Activated CD8-positive, alpha-beta T cell treated with anti-CD3 and anti-CD28 coated beads, Interleukin-2, amount 10 ng/mL, durations not matched to agents 7 days and 5 days (primary cell): Measurements from ENCODE around the gene SLC9B2. TPM values are rescaled to one million over a fixed set of nuclear protein-coding genes. Genes with fewer than 3 reads are reported as not detected.
"Not testable (repeated sequence)": the region's sequence is repeated elsewhere in the genome, so short reads cannot be mapped to it uniquely, and the experiment has no call there.

Experiments
- ATAC-seq: fragments of 150-1000 bp; cut with Tn5 transposase; one replicate; pipeline ENCODE4 v1.10.0; 2021; ENCODE audit warnings: moderate library complexity
- CTCF ChIA-PET: fragments of 350-600 bp; sonication (Branson Sonifier 250); formaldehyde crosslinking; loops from one replicate; lab custom pipeline; 2021; ENCODE audit warnings: antibody characterized with exemption; lab: Charles Lee
- POLR2A ChIA-PET: fragments of 350-600 bp; sonication (Branson Sonifier 250); formaldehyde crosslinking; loops from one replicate; lab custom pipeline; 2021; ENCODE audit warnings: antibody characterized with exemption; lab: Charles Lee
- DNase-seq: peaks from one replicate; pipeline ENCODE4 v3.0.0-alpha.2; 2020
- H3K27ac Mint-ChIP-seq: one replicate; pipeline ENCODE4 v1.8.0; 2021; ENCODE audit warnings: mild to moderate bottlenecking, mixed read lengths
- H3K27me3 Mint-ChIP-seq: one replicate; pipeline ENCODE4 v1.8.0; 2021; ENCODE audit warnings: low read depth, mixed read lengths
- H3K36me3 Mint-ChIP-seq: one replicate; pipeline ENCODE4 v1.8.0; 2021; ENCODE audit warnings: low read depth, mixed read lengths
- H3K4me1 Mint-ChIP-seq: one replicate; pipeline ENCODE4 v1.8.0; 2021; ENCODE audit warnings: low read depth, mixed read lengths
- H3K4me3 Mint-ChIP-seq: one replicate; pipeline ENCODE4 v1.8.0; 2021; ENCODE audit warnings: mild to moderate bottlenecking, mixed read lengths
- H3K9me3 Mint-ChIP-seq: one replicate; pipeline ENCODE4 v1.8.0; 2022; ENCODE audit warnings: mixed read lengths; ENCODE audit not compliant: insufficient read depth
- total RNA-seq, 2 experiments: library from RNA; stranded (reverse); gene quantifications; one replicate each; pipeline ENCODE4 v1.2.3, GENCODE V29; 2021

Gene SLC9B2
- total RNA-seq, 2 experiments from 2014 or later: 19.1 to 21.9 TPM

DNA sequence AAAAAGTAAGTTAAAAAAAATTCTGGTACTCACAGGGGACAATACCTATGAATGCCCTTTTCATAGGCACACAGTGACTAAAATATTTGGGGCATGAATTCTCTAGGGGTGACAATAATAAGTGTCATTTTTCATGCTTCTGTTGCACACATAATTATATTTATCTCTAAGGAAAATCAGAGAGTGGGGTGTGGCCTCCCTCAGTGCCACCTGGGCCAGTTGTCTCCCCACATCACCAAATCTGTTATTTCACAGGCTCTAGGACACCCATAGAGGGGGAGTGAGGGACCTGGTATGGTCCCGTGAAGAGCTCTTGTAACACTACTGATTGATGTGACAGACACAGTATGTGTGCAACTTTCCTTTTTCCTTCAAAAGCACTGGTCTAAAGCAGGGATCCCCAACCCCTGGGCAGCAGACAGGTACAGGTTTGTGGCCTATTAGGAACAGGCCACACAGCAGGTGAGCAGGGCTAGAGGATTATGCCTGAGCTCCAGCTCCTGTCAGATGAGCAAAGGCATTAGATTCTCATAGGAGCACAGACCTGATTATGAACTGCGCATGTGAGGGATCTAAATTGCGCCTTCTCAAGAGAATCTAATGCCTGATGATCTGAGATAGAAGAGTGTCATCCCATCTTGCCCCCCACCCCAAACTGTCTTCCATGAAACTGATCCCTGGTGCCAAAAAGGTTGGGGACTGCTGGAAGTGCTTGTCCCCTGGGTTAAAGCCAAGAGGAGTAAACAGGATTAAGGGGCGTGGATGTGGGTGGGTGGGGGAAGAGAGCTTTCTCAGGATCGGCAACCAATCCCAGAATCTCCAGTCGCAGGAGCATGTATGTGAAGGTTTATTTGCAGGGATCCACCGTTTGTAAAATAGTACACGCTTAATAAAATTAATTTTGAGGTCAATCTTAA lies 57.9 kb downstream of the SLC9B2 start:
- peak overlapping the region; percentile 84 for H3K4me3 Mint-ChIP-seq
- ATAC-seq (no peak), DNase-seq (no peak)
- H3K27me3 Mint-ChIP-seq: no peaks in the 10 kb centered on the region
- H3K27ac Mint-ChIP-seq: peak overlapping the region; percentile 96
- CTCF ChIA-PET: interaction anchor here (0.8 to 4.1 kb wide), 6 partner anchors 10 to 588 kb away, joined by 3 to 28 read pairs (median 6); no protein-coding TSS in a partner anchor
- H3K4me1 Mint-ChIP-seq: peaks cover 19% of the 10 kb centered on the region
- POLR2A ChIA-PET: interaction anchor here (1.2 to 2.6 kb wide), 4 partner anchors 81 to 398 kb away, joined by 3 to 18 read pairs (median 4); partner anchors contain the start of genes BDH2, CISD2 and UBE2D3
- no peaks in the 10 kb centered on the region for H3K36me3 Mint-ChIP-seq
- no peaks in the 10 kb centered on the region for H3K9me3 Mint-ChIP-seq

DNA sequence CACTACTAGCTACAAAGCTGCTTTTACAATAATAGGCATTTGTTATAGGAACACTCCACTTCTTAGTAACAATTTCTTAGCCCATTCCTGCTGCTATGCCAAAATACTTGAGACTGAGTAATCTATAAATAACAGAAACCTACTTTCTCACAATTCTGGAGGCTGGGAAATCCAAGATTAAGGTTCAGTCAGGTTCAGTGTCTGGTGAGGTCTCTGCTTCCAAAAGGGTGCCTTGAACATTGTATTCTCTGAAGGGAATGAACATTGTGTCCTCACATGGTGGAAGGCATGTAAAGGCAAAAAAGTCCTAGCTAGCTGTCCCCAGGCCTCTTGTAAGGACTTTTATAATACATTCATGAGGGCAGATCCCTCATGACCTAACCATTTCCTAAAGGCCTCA lies 64.0 kb downstream of the SLC9B2 start:
- Mint-ChIP-seq H3K4me3 (no peak overlapping the region), H3K4me1 (no peaks in the 10 kb centered on the region), H3K36me3 (no peaks in the 10 kb centered on the region), H3K27ac (no peak overlapping the region), H3K27me3 (no peaks in the 10 kb centered on the region), H3K9me3 (no peaks in the 10 kb centered on the region)
- ATAC-seq: no peak
- no peak for DNase-seq
- CTCF ChIA-PET: interaction anchor here (0.8 to 1.4 kb wide), 4 partner anchors 79 to 392 kb away, joined by 3 to 4 read pairs (median 3); no protein-coding TSS in a partner anchor
- POLR2A ChIA-PET: interaction anchor here (0.7 to 1.5 kb wide), 2 partner anchors 186 to 376 kb away, joined by 3 to 4 read pairs; no protein-coding TSS in a partner anchor

DNA sequence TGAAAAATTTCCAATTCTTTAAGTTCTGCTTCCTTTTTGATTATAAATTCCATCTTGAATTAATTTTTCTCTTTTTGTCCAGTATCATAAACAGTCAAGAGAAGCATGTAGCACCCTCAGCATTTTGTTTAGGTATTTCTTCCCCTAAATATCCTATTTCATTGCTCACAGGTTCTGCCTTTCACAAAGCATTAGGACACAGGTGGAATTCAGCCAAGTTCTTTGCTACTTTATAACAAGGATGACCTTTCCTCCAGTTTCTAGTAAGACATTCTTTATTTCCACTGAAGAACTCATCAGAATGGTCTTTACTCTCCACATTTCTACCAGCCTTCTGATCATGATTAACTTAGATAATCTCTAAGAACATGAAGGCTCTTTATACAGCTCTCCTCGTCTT lies 64.5 kb downstream of the SLC9B2 start:
- H3K27ac Mint-ChIP-seq: no peak overlapping the region
- no peaks in the 10 kb centered on the region for H3K9me3 Mint-ChIP-seq
- DNase-seq: no peak
- H3K27me3 Mint-ChIP-seq: no peaks in the 10 kb centered on the region
- no peaks in the 10 kb centered on the region for H3K4me1 Mint-ChIP-seq
- no peak overlapping the region for H3K4me3 Mint-ChIP-seq
- H3K36me3 Mint-ChIP-seq: no peaks in the 10 kb centered on the region
- no peak for ATAC-seq
- POLR2A ChIA-PET: interaction anchor here (0.7 kb wide), 1 partner anchor 376 kb away, joined by 3 read pairs; no protein-coding TSS in a partner anchor
- CTCF ChIA-PET: interaction anchor here (0.9 kb wide), 1 partner anchor 79 kb away, joined by 4 read pairs; no protein-coding TSS in a partner anchor

DNA sequence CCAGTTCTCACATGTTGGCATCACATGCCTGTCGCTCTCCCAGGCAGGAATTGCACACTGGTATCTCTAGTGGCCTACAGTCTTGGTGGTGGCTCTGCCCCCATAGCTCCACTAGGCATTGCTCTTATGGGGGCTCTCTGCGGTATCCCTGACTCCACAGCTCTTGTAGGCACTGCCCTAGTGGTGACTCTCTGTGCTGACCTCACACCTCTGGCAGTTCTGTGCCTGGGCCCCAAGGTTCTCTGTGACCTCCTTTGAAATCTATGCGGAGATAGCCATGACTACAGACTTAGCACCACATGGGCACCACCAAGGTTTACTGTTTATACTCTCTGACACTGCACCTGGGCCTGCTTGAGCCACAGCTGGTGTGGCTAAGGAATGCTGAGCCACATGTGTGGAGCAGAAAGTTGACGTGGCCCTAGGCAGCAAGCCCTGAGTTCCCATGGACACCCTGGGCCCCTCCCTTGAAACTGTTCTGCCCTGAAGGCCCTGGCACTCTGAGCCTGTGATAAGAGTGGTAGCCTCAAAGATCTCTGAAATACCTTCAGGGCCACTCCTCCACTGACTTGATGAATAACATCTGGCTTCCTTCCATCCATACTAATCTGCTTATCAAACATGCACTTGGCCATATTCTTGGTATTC lies 65.1 kb downstream of the SLC9B2 start:
- no peaks in the 10 kb centered on the region for H3K9me3 Mint-ChIP-seq
- H3K4me3 Mint-ChIP-seq: no peak overlapping the region
- ATAC-seq (no peak), DNase-seq (no peak)
- no peaks in the 10 kb centered on the region for H3K4me1 Mint-ChIP-seq
- H3K36me3 Mint-ChIP-seq: no peaks in the 10 kb centered on the region
- CTCF ChIA-PET: interaction anchor here (1.4 to 1.8 kb wide), 2 partner anchors 88 to 391 kb away, joined by 4 to 5 read pairs; partner anchors contain the start of gene BDH2
- POLR2A ChIA-PET: interaction anchor here (1.0 to 1.2 kb wide), 2 partner anchors 142 to 184 kb away, joined by 4 read pairs; partner anchors contain the start of genes CISD2 and UBE2D3
- no peak overlapping the region for H3K27ac Mint-ChIP-seq
- no peaks in the 10 kb centered on the region for H3K27me3 Mint-ChIP-seq

DNA sequence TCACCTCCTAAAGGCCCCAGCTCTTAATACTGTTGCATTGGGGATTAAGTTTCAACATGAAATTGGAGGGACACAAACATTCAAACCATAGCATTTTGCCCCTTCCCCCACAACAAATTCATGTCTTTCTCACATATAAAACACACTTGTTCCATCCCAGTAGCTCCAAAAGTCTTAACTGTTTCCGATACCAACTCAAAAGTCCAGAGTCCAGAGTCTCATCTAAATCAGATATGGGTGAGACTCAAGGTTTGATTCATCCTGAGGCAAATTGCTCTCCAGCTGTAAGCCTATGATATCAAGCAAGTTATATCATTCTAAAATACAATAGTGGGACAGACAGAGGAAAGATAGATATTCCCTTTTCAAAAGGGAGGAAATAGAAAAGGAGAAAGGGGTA lies 65.8 kb downstream of the SLC9B2 start:
- no peak overlapping the region for H3K4me3 Mint-ChIP-seq

DNA sequence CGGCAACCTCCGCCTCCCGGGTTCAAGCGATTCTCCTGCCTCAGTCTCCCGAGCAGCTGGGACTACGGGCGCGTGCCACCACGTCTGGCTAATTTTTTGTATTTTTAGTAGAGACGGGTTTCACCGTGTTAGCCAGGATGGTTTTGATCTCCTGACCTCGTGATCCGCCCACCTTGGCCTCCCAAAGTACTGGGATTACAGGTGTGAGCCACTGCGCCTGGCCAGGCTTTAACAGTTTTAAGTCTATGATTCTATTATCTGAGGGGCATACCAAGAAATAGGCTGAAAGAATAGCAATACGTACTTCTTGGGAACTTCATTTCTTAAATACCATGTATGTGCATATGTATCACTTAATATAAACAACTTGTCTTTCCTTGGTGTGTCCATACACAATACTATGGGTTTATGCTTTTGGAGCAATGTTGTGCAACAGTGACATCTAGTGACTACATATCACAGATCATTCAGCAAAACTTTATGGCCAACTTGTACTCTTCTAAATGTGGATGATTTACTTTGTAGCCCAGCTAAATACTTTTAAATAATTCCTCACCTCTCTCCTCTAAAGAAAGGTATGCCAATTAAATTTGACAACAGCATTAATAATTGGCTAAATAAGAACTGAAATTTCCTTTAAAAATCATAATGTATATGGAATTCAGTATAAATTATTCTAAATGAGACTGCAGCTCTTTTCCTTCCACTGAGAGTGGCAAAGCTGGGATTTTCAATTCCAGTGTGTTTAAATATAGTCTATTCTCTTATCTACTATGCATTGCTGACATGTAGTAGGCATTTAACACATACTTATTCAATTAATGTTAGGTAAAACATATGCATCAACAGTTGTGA lies 67.5 kb downstream of the SLC9B2 start:
- ChIA-PET POLR2A (interaction anchor here (0.5 kb wide), 1 partner anchor 181 kb away, joined by 4 read pairs; no protein-coding TSS in a partner anchor), CTCF (interaction anchor here (0.7 to 3.8 kb wide), 20 partner anchors 9 to 578 kb away, joined by 3 to 21 read pairs (median 4); partner anchors contain the start of gene CISD2)
- no peak overlapping the region for H3K4me3 Mint-ChIP-seq
- no peaks in the 10 kb centered on the region for H3K36me3 Mint-ChIP-seq
- no peaks in the 10 kb centered on the region for H3K9me3 Mint-ChIP-seq
- DNase-seq (peak; percentile 55), ATAC-seq (peak; percentile 96)
- peaks cover 8% of the 10 kb centered on the region for H3K27me3 Mint-ChIP-seq
- no peak overlapping the region for H3K27ac Mint-ChIP-seq
- no peaks in the 10 kb centered on the region for H3K4me1 Mint-ChIP-seq

More for the DNA sequence above, 65.8 kb downstream of the SLC9B2 start:
- DNase-seq (no peak), ATAC-seq (no peak)
- no peaks in the 10 kb centered on the region for H3K9me3 Mint-ChIP-seq
- no peaks in the 10 kb centered on the region for H3K36me3 Mint-ChIP-seq
- H3K4me1 Mint-ChIP-seq: no peaks in the 10 kb centered on the region
- ChIA-PET CTCF (interaction anchor here (0.8 to 1.8 kb wide), 6 partner anchors 80 to 580 kb away, joined by 3 to 5 read pairs (median 3); partner anchors contain the start of gene BDH2), POLR2A (interaction anchor here (1.0 to 1.2 kb wide), 2 partner anchors 142 to 183 kb away, joined by 4 read pairs; partner anchors contain the start of genes CISD2 and UBE2D3)
- no peak overlapping the region for H3K27ac Mint-ChIP-seq
- peaks cover 2% of the 10 kb centered on the region for H3K27me3 Mint-ChIP-seq

DNA sequence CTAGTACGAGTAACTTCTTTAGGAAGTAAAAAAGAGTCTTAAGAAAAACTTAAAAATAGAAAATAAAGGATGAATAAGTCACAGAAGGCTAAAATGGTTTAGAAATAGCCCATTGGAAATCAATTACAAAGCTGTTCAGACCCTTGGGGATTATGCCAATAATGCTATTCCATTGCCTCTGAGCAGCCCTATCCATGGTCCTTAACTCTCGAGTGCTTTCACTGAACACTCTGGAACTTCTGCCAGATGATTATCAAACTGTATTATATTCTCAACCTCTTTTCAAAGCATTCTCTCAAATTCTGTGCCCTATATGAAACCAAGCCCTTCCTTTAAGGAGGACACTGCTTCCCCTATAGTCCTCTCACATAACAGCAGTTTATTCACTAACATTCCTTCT lies 74.0 kb downstream of the SLC9B2 start:
- CTCF ChIA-PET: no interaction called here
- Mint-ChIP-seq H3K4me1 (no peaks in the 10 kb centered on the region), H3K36me3 (peaks cover 3% of the 10 kb centered on the region), H3K9me3 (peaks cover 12% of the 10 kb centered on the region), H3K27me3 (peaks cover 8% of the 10 kb centered on the region), H3K27ac (no peak overlapping the region), H3K4me3 (no peak overlapping the region)
- no peak for ATAC-seq
- no peak for DNase-seq
- POLR2A ChIA-PET: interaction anchor here (0.6 kb wide), 1 partner anchor 1243 kb away, joined by 3 read pairs; no protein-coding TSS in a partner anchor

DNA sequence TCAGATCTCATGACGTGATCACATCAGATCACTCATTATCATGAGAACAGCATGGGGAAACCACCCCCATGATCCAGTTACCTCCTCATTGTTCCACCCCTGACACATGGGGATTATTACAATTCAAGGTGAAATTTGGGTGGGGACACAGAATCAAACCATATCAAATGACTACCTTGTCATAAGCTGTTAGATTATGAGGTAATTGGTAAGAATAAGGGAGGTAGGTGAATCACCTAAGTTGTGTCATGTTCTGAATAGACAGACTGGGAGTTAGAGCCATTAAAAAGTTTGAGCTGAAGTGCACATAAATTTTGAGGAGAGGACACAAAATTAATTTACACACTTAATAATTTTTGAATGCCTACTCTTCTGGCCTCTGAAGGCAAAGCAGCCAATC lies 81.8 kb downstream of the SLC9B2 start:
- ChIA-PET CTCF (interaction anchor here (1.2 kb wide), 1 partner anchor 97 kb away, joined by 4 read pairs; no protein-coding TSS in a partner anchor), POLR2A (no interaction called here)
- Mint-ChIP-seq H3K4me1 (no peaks in the 10 kb centered on the region), H3K36me3 (peaks cover 7% of the 10 kb centered on the region), H3K9me3 (peaks cover 4% of the 10 kb centered on the region), H3K27me3 (no peaks in the 10 kb centered on the region), H3K4me3 (no peak overlapping the region), H3K27ac (no peak overlapping the region)
- ATAC-seq: no peak
- DNase-seq: no peak

DNA sequence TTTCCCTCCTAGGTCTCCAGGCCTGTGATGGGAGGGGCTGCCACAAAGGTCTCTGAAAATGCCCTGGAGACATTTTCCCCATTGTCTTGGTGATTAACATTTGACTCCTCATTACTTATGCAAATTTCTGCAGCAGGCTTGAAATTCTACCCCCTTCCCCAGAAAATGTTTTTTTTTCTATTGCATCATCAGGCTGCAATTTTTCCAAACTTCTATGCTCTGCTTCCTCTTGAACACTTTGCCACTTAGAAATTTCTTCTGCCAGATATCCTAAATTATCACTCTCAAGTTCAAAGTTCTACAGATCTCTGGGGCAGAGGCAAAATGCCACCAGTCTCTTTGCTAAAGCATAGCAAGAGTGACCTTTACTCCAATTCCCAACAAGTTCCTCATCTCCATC lies 82.6 kb downstream of the SLC9B2 start:
- H3K27ac Mint-ChIP-seq, H3K36me3 Mint-ChIP-seq, POLR2A ChIA-PET, CTCF ChIA-PET, H3K9me3 Mint-ChIP-seq, H3K4me1 Mint-ChIP-seq, H3K27me3 Mint-ChIP-seq, DNase-seq, H3K4me3 Mint-ChIP-seq, ATAC-seq: not testable (repeated sequence)

DNA sequence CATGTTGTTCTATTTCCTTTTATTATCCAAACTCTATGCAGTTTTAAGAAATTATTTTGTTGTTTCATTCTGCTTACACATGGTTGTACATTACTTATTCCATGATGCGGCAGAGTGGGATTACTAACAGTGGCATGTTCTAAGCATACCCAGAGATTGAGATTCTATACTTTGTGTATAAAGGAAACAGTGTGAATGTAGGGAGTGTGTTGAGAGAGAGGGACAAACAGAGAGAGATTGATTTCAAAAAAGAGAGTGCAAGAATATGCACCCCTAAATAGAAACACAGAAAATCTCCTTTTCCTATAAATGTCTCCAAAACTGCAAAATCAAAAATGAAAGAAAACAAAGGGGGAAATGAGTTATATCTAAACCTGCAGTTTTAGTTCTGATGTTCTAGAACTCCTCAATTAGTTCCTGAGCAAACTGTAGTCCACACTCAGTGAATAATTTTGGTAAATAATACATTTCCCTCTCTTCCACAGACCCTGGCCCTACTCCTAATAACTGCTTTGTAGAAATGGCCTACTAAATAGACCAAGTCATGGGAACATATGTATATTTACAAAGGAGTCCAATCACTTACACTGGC lies 88.0 kb downstream of the SLC9B2 start:
- H3K36me3 Mint-ChIP-seq: peaks cover 19% of the 10 kb centered on the region
- POLR2A ChIA-PET: interaction anchor here (1.2 kb wide), 1 partner anchor 161 kb away, joined by 5 read pairs; the partner anchor contains the start of gene UBE2D3
- H3K4me3 Mint-ChIP-seq: peak overlapping the region; percentile 19
- H3K9me3 Mint-ChIP-seq: peaks cover 4% of the 10 kb centered on the region
- H3K27ac Mint-ChIP-seq: peak overlapping the region; percentile 4
- CTCF ChIA-PET: no interaction called here
- DNase-seq (no peak), ATAC-seq (peak; percentile 44)
- H3K27me3 Mint-ChIP-seq: no peaks in the 10 kb centered on the region
- peaks cover 19% of the 10 kb centered on the region for H3K4me1 Mint-ChIP-seq
